Upper lobe of left lung (tissue), 4 donors: ENCODE results near the gene RRP1B.

Experiments
- POLR2AphosphoS5 ChIP-seq, 2 donors: sonication (generic); formaldehyde crosslinking; IDR thresholded peaks; one replicate each; pipeline ENCODE4 v1.5.1; 2017; ENCODE audit warnings: antibody characterized with exemption in 2 of 2
- TF ChIP-seq, protein P1 (sequence below), 6 experiments: fragments of 450-650 bp in 4 of 6; fragments of 200-600 bp in 2 of 6; sonication (generic) in 2 of 6; IDR thresholded peaks; one replicate each; pipeline ENCODE4 v1.5.1; 2016 to 2019; ENCODE audit warnings: antibody characterized with exemption in 6 of 6

DNA sequence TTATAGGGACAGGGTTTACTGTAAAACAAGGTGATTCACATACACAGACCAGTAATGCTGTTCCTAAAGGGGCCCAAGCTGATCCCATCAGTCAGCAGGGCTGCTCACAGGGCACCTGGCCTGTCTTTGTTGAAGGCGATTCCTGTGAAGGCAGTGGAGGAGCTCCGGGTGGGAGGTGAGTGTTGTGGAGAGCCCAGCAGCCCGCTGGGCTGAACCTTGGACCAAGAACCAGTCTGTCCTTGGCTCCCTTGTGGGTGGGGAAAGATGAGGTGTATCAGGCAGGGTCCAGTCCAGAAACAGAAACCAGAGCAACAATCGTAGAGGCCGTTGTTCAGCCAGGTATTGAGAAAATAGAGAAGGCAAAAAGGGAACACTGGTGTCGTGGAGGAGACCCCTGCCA is 72.1 kb downstream of the RRP1B start:
- TF ChIP-seq, protein P1, sequence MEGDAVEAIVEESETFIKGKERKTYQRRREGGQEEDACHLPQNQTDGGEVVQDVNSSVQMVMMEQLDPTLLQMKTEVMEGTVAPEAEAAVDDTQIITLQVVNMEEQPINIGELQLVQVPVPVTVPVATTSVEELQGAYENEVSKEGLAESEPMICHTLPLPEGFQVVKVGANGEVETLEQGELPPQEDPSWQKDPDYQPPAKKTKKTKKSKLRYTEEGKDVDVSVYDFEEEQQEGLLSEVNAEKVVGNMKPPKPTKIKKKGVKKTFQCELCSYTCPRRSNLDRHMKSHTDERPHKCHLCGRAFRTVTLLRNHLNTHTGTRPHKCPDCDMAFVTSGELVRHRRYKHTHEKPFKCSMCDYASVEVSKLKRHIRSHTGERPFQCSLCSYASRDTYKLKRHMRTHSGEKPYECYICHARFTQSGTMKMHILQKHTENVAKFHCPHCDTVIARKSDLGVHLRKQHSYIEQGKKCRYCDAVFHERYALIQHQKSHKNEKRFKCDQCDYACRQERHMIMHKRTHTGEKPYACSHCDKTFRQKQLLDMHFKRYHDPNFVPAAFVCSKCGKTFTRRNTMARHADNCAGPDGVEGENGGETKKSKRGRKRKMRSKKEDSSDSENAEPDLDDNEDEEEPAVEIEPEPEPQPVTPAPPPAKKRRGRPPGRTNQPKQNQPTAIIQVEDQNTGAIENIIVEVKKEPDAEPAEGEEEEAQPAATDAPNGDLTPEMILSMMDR (IDR thresholded peaks at IDR 0.05): no peak
- TF ChIP-seq POLR2AphosphoS5 (IDR thresholded peaks at IDR 0.05): no peak
